ENCODE data around the gene BPIFB1.

Gene BPIFB1

GRCh38 chr20:33310327-33310899 lies 27.4 kb downstream of the BPIFB1 start:
- TF ChIP-seq, protein P1, sequence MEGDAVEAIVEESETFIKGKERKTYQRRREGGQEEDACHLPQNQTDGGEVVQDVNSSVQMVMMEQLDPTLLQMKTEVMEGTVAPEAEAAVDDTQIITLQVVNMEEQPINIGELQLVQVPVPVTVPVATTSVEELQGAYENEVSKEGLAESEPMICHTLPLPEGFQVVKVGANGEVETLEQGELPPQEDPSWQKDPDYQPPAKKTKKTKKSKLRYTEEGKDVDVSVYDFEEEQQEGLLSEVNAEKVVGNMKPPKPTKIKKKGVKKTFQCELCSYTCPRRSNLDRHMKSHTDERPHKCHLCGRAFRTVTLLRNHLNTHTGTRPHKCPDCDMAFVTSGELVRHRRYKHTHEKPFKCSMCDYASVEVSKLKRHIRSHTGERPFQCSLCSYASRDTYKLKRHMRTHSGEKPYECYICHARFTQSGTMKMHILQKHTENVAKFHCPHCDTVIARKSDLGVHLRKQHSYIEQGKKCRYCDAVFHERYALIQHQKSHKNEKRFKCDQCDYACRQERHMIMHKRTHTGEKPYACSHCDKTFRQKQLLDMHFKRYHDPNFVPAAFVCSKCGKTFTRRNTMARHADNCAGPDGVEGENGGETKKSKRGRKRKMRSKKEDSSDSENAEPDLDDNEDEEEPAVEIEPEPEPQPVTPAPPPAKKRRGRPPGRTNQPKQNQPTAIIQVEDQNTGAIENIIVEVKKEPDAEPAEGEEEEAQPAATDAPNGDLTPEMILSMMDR (IDR thresholded peaks at IDR 0.05; ENCODE audit: low read depth, low read length) = no peak
- Histone ChIP-seq H3K27me3 (no peaks in the 10 kb centered on the region), H3K4me1 (no peaks in the 10 kb centered on the region), H3K9me3 (no peaks in the 10 kb centered on the region), H3K4me3 (ENCODE audit: low read depth, low read length) (no peak overlapping the region), H3K36me3 (no peaks in the 10 kb centered on the region)
- no peak for DNase-seq

DNA sequence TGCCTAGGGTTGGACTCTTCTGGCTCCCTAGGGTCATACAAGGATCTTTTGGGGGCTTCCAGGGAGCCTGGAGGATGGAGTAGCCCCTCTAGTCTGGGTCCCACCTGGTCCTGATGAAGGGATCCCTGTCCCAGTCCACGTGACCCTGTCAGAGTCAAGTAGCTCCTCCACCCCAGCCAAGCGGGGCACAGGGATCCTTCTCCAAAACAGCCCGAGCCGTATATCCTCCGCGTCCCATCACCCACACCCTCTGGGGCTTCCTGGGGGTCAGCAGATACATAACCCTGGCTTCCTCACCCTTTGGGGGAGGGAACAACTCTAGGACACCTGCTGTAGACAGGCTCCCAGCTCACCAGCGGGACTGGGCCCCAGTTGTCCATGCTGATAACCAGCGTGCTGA lies 28.0 kb downstream of the BPIFB1 start:
- no peak for DNase-seq
- Histone ChIP-seq H3K36me3 (no peaks in the 10 kb centered on the region), H3K4me1 (no peaks in the 10 kb centered on the region), H3K9me3 (no peaks in the 10 kb centered on the region), H3K27me3 (no peaks in the 10 kb centered on the region), H3K4me3 (ENCODE audit: low read depth, low read length) (no peak overlapping the region)
- TF ChIP-seq, protein P1 (IDR thresholded peaks at IDR 0.05; ENCODE audit: low read depth, low read length) = no peak

- H3K9me3 ChIP-seq = no peaks in the 10 kb centered on the region
- no peak for DNase-seq
- no peaks in the 10 kb centered on the region for H3K36me3 ChIP-seq
- TF ChIP-seq, protein P1 (IDR thresholded peaks at IDR 0.05; ENCODE audit: low read depth, low read length) = no peak
- H3K4me1 ChIP-seq = no peaks in the 10 kb centered on the region
- H3K4me3 ChIP-seq (ENCODE audit: low read depth, low read length) = no peak overlapping the region
- no peaks in the 10 kb centered on the region for H3K27me3 ChIP-seq
These were observed 29.0 kb downstream of the BPIFB1 start for GRCh38 chr20:33311996-33312395.

DNA sequence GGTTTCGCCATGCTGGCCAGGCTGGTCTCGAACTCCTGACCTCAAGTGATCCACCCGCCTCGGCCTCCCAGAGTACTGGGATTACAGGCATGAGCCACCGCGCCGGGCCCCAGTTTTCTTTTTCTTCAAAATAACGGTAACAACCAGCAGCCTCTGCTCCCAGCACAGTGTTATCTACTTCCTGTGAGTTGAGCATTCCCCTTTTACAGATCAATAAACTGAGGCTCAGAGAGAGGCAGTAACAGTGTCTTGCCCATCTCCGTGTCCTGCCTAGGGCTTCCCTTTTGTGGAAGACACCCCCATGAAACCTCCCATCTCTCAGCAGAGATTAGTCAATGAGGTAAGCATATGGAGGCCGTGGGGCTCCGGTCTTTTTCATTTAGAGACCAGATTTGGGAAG lies 29.6 kb downstream of the BPIFB1 start:
- Histone ChIP-seq H3K27me3 (no peaks in the 10 kb centered on the region), H3K9me3 (no peaks in the 10 kb centered on the region), H3K4me1 (no peaks in the 10 kb centered on the region), H3K4me3 (ENCODE audit: low read depth, low read length) (no peak overlapping the region), H3K36me3 (no peaks in the 10 kb centered on the region)
- TF ChIP-seq, protein P1 (IDR thresholded peaks at IDR 0.05; ENCODE audit: low read depth, low read length) = no peak
- DNase-seq = no peak

DNA sequence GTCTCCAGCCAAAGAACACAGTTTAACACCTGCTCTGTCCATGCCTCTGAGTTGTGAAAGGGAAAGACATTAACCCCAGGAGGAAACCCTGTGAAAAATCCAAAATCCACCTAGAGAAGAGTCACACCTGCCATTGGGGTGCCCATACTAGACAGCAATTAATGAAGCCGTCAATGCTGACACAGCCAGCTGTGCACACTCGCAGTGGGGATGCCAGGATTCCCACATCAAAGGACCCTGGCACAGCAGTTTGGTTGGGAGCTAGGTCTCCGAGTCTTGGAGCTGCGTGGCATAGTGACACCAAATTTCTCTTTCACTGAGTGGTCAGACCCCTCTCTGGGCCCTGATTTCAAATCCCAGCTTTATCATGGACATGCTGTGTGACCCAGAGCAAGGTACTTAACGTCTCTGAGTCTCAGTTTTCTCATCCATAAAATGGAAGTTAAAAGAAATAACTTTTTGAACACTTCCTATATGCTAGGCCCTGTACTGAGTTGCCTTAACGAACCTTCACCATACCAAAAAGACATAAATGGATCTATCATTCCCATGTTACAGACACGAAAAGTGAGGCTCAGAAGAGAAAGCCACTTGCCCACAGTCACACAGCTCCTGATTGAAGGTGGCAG lies 30.8 kb downstream of the BPIFB1 start:
- Histone ChIP-seq H3K36me3 (no peaks in the 10 kb centered on the region), H3K4me3 (ENCODE audit: low read depth, low read length) (no peak overlapping the region), H3K9me3 (no peaks in the 10 kb centered on the region), H3K4me1 (no peaks in the 10 kb centered on the region), H3K27me3 (no peaks in the 10 kb centered on the region)
- no peak for DNase-seq
- TF ChIP-seq, protein P1 (IDR thresholded peaks at IDR 0.05; ENCODE audit: low read depth, low read length) = no peak

GRCh38 chr20:33316343-33316742 lies 33.3 kb downstream of the BPIFB1 start:
- Histone ChIP-seq H3K4me1 (no peaks in the 10 kb centered on the region), H3K9me3 (no peaks in the 10 kb centered on the region), H3K4me3 (ENCODE audit: low read depth, low read length) (no peak overlapping the region), H3K27me3 (no peaks in the 10 kb centered on the region), H3K36me3 (no peaks in the 10 kb centered on the region)
- DNase-seq = no peak
- TF ChIP-seq, protein P1 (IDR thresholded peaks at IDR 0.05; ENCODE audit: low read depth, low read length) = no peak

Measured in BE2C (cell line).